T-helper 2 cell treated with Interferon-gamma antibody and Interleukin-4, amounts not matched to agents 5 μg/mL and 100 μg/mL, for 36 hours (primary cell): ENCODE measurements around the gene PTPRG.
"Not testable (repeated sequence)": the region's sequence is repeated elsewhere in the genome, so short reads cannot be mapped to it uniquely, and the experiment has no call there.

Experiments used
- DNase-seq: peaks from one replicate; pipeline ENCODE4 v3.0.0; 2021; ENCODE audit warnings: low spot score
- H3K27ac Mint-ChIP-seq: one replicate; pipeline ENCODE4 v1.8.0; 2021; ENCODE audit warnings: mild to moderate bottlenecking, mixed read lengths
- H3K27me3 Mint-ChIP-seq: one replicate; pipeline ENCODE4 v1.8.0; 2021; ENCODE audit warnings: low read depth, mixed read lengths
- H3K36me3 Mint-ChIP-seq: one replicate; pipeline ENCODE4 v1.8.0; 2021; ENCODE audit warnings: low read depth, mixed read lengths
- H3K4me1 Mint-ChIP-seq: one replicate; pipeline ENCODE4 v1.8.0; 2021; ENCODE audit warnings: low read depth, mixed read lengths
- H3K4me3 Mint-ChIP-seq: one replicate; pipeline ENCODE4 v1.8.0; 2022; ENCODE audit warnings: mild to moderate bottlenecking, moderate library complexity, mixed read lengths
- H3K9me3 Mint-ChIP-seq: one replicate; pipeline ENCODE4 v1.8.0; 2021; ENCODE audit warnings: mixed read lengths

Gene PTPRG

GRCh38 chr3:61810953-61811497 is 249.7 kb downstream of the PTPRG start:
- DNase-seq = no peak
- Mint-ChIP-seq H3K36me3 (no peaks in the 10 kb centered on the region), H3K27ac (no peak overlapping the region), H3K4me1 (no peaks in the 10 kb centered on the region), H3K9me3 (no peaks in the 10 kb centered on the region), H3K27me3 (no peaks in the 10 kb centered on the region), H3K4me3 (no peak overlapping the region)

GRCh38 chr3:61811652-61812051 is 250.3 kb downstream of the PTPRG start:
- no peaks in the 10 kb centered on the region for H3K27me3 Mint-ChIP-seq
- H3K36me3 Mint-ChIP-seq = no peaks in the 10 kb centered on the region
- H3K27ac Mint-ChIP-seq = no peak overlapping the region
- no peaks in the 10 kb centered on the region for H3K9me3 Mint-ChIP-seq
- H3K4me1 Mint-ChIP-seq = no peaks in the 10 kb centered on the region
- no peak overlapping the region for H3K4me3 Mint-ChIP-seq
- no peak for DNase-seq

- no peak for DNase-seq
- no peak overlapping the region for H3K27ac Mint-ChIP-seq
- no peaks in the 10 kb centered on the region for H3K9me3 Mint-ChIP-seq
- H3K4me1 Mint-ChIP-seq = no peaks in the 10 kb centered on the region
- no peaks in the 10 kb centered on the region for H3K27me3 Mint-ChIP-seq
- no peaks in the 10 kb centered on the region for H3K36me3 Mint-ChIP-seq
- H3K4me3 Mint-ChIP-seq = no peak overlapping the region
Measured at GRCh38 chr3:61812085-61812484, 250.7 kb downstream of the PTPRG start.

- Mint-ChIP-seq H3K27me3 (no peaks in the 10 kb centered on the region), H3K9me3 (no peaks in the 10 kb centered on the region), H3K4me1 (no peaks in the 10 kb centered on the region), H3K27ac (no peak overlapping the region), H3K36me3 (no peaks in the 10 kb centered on the region), H3K4me3 (no peak overlapping the region)
- no peak for DNase-seq
Measured at GRCh38 chr3:61812517-61812916, 251.1 kb downstream of the PTPRG start.

GRCh38 chr3:61813636-61814035 is 252.3 kb downstream of the PTPRG start:
- DNase-seq = no peak
- H3K27me3 Mint-ChIP-seq = peaks cover 1% of the 10 kb centered on the region
- H3K27ac Mint-ChIP-seq = no peak overlapping the region
- no peak overlapping the region for H3K4me3 Mint-ChIP-seq
- H3K4me1 Mint-ChIP-seq = no peaks in the 10 kb centered on the region
- H3K36me3 Mint-ChIP-seq = no peaks in the 10 kb centered on the region
- H3K9me3 Mint-ChIP-seq = no peaks in the 10 kb centered on the region

GRCh38 chr3:61814674-61815073 is 253.3 kb downstream of the PTPRG start:
- H3K27ac Mint-ChIP-seq = no peak overlapping the region
- no peak overlapping the region for H3K4me3 Mint-ChIP-seq
- DNase-seq = no peak
- H3K36me3 Mint-ChIP-seq = no peaks in the 10 kb centered on the region
- H3K27me3 Mint-ChIP-seq = peaks cover 1% of the 10 kb centered on the region
- no peaks in the 10 kb centered on the region for H3K9me3 Mint-ChIP-seq
- no peaks in the 10 kb centered on the region for H3K4me1 Mint-ChIP-seq

- not testable (repeated sequence) for H3K4me1 Mint-ChIP-seq, DNase-seq, H3K4me3 Mint-ChIP-seq, H3K27me3 Mint-ChIP-seq, H3K9me3 Mint-ChIP-seq, H3K27ac Mint-ChIP-seq, H3K36me3 Mint-ChIP-seq
Measured at GRCh38 chr3:61816304-61816703, 254.9 kb downstream of the PTPRG start.

- peaks cover 1% of the 10 kb centered on the region for H3K27me3 Mint-ChIP-seq
- H3K4me3 Mint-ChIP-seq = no peak overlapping the region
- H3K27ac Mint-ChIP-seq = no peak overlapping the region
- no peaks in the 10 kb centered on the region for H3K9me3 Mint-ChIP-seq
- no peaks in the 10 kb centered on the region for H3K4me1 Mint-ChIP-seq
- no peak for DNase-seq
- no peaks in the 10 kb centered on the region for H3K36me3 Mint-ChIP-seq
Measured at GRCh38 chr3:61819861-61820260, 258.5 kb downstream of the PTPRG start.

- Mint-ChIP-seq H3K27ac (no peak overlapping the region), H3K4me3 (no peak overlapping the region), H3K9me3 (no peaks in the 10 kb centered on the region), H3K27me3 (peaks cover 1% of the 10 kb centered on the region), H3K4me1 (no peaks in the 10 kb centered on the region), H3K36me3 (no peaks in the 10 kb centered on the region)
- DNase-seq = no peak
Measured at GRCh38 chr3:61820306-61820992, 259.1 kb downstream of the PTPRG start.

GRCh38 chr3:61821823-61822251 is 260.5 kb downstream of the PTPRG start:
- no peak overlapping the region for H3K4me3 Mint-ChIP-seq
- no peaks in the 10 kb centered on the region for H3K9me3 Mint-ChIP-seq
- no peak for DNase-seq

GRCh38 chr3:61822588-61822987 is 261.2 kb downstream of the PTPRG start:
- H3K36me3 Mint-ChIP-seq = no peaks in the 10 kb centered on the region
- no peak for DNase-seq

More at GRCh38 chr3:61821823-61822251, 260.5 kb downstream of the PTPRG start:
- no peak overlapping the region for H3K27ac Mint-ChIP-seq
- no peaks in the 10 kb centered on the region for H3K36me3 Mint-ChIP-seq
- no peaks in the 10 kb centered on the region for H3K4me1 Mint-ChIP-seq
- H3K27me3 Mint-ChIP-seq = peaks cover 1% of the 10 kb centered on the region

GRCh38 chr3:61824553-61825135 is 263.3 kb downstream of the PTPRG start:
- no peak overlapping the region for H3K27ac Mint-ChIP-seq
- no peak overlapping the region for H3K4me3 Mint-ChIP-seq
- H3K36me3 Mint-ChIP-seq = no peaks in the 10 kb centered on the region
- H3K4me1 Mint-ChIP-seq = no peaks in the 10 kb centered on the region
- no peaks in the 10 kb centered on the region for H3K27me3 Mint-ChIP-seq
- no peaks in the 10 kb centered on the region for H3K9me3 Mint-ChIP-seq
- no peak for DNase-seq

More at GRCh38 chr3:61822588-61822987, 261.2 kb downstream of the PTPRG start:
- no peaks in the 10 kb centered on the region for H3K9me3 Mint-ChIP-seq
- H3K4me1 Mint-ChIP-seq = no peaks in the 10 kb centered on the region
- H3K27me3 Mint-ChIP-seq = peaks cover 1% of the 10 kb centered on the region
- no peak overlapping the region for H3K4me3 Mint-ChIP-seq
- H3K27ac Mint-ChIP-seq = no peak overlapping the region

GRCh38 chr3:61826161-61826560 is 264.8 kb downstream of the PTPRG start:
- Mint-ChIP-seq H3K27me3 (no peaks in the 10 kb centered on the region), H3K9me3 (no peaks in the 10 kb centered on the region), H3K36me3 (no peaks in the 10 kb centered on the region), H3K4me3 (no peak overlapping the region), H3K4me1 (no peaks in the 10 kb centered on the region), H3K27ac (no peak overlapping the region)
- DNase-seq = no peak

- DNase-seq = no peak
- Mint-ChIP-seq H3K4me3 (no peak overlapping the region), H3K9me3 (no peaks in the 10 kb centered on the region), H3K36me3 (no peaks in the 10 kb centered on the region), H3K4me1 (no peaks in the 10 kb centered on the region), H3K27ac (no peak overlapping the region), H3K27me3 (no peaks in the 10 kb centered on the region)
Measured at GRCh38 chr3:61828184-61828874, 267.0 kb downstream of the PTPRG start.
